ENCODE measurements around the gene SIK3.

DNA sequence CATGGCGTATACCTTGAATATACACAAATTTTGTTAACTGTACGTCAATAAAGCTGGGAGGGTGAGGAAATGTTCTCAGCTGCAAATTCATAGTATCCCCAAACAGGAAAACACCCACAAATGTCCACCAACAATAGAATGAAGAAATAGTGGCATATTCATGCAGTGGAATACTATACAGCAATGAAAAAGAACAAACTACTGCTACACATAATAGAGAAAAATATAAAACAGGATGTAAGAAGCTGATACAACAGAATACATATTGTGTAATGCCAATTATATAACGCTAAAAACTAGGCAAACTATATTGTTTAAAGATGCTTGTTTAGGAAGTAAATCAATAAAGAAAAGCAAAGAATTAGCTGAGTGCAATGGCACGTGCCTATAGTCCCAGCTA is 81.5 kb downstream of the SIK3 start:
- TF ChIP-seq, protein P1, sequence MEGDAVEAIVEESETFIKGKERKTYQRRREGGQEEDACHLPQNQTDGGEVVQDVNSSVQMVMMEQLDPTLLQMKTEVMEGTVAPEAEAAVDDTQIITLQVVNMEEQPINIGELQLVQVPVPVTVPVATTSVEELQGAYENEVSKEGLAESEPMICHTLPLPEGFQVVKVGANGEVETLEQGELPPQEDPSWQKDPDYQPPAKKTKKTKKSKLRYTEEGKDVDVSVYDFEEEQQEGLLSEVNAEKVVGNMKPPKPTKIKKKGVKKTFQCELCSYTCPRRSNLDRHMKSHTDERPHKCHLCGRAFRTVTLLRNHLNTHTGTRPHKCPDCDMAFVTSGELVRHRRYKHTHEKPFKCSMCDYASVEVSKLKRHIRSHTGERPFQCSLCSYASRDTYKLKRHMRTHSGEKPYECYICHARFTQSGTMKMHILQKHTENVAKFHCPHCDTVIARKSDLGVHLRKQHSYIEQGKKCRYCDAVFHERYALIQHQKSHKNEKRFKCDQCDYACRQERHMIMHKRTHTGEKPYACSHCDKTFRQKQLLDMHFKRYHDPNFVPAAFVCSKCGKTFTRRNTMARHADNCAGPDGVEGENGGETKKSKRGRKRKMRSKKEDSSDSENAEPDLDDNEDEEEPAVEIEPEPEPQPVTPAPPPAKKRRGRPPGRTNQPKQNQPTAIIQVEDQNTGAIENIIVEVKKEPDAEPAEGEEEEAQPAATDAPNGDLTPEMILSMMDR (IDR thresholded peaks at IDR 0.05), result no peak
- no peak for TF ChIP-seq POLR2A (IDR thresholded peaks at IDR 0.05)

All from heart left ventricle (tissue), 13 donors.